Measurements from ENCODE around the gene GSN. TPM values are rescaled to one million over a fixed set of nuclear protein-coding genes. Genes with fewer than 3 reads are reported as not detected.

Gene GSN
- total RNA-seq, 2 donors from 2014 or later = 57.0 to 77.2 TPM

DNA sequence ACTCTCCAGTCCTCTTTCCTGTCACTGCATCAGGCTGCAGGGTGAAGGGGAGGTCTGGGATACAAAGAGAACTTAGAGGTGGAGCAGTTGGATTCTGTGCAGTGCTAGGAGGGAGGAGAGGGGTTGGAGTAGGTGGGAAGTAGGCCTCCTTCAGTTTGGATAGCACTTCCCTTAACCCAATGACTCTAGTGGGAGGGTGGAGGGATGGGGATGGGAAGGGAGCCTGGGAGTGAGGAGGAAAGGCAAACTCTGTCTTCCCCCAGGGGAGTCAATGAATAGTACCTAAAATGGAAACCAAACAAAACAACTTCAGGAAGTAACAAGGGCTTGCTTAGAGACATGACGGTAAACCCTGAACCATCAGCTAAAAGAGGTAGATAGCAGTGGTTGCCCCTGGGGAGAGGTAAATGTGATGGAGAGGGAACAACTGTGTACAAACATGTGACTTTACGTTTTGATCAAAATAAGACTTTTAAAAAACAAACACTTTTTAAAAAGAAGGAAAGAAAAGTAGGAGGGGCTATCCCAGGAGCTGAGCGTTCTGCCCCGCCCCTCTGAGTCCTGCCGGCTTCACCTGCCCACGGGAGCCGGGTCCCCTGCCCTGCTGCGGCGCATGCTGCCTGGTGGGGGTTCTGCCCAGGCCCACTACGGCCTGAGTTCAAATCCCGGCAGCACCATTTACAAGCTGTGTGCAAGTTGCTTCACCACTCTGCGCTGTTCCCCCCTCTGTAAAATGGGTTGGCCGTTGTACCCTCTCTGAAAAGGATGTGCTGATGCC, 30.9 kb downstream of the GSN start:
- no peak overlapping the region for H3K4me3 ChIP-seq (ENCODE audit: low read length)
- Mint-ChIP-seq H3K27me3 (ENCODE audit: insufficient read depth) (peaks cover 20% of the 10 kb centered on the region), H3K36me3 (ENCODE audit: low read depth) (peaks cover 7% of the 10 kb centered on the region), H3K9me3 (no peaks in the 10 kb centered on the region), H3K4me3 (peak overlapping the region; percentile 70), H3K27ac (peak overlapping the region; percentile 75), H3K4me1 (peaks cover 24% of the 10 kb centered on the region)
- TF ChIP-seq, protein P1, sequence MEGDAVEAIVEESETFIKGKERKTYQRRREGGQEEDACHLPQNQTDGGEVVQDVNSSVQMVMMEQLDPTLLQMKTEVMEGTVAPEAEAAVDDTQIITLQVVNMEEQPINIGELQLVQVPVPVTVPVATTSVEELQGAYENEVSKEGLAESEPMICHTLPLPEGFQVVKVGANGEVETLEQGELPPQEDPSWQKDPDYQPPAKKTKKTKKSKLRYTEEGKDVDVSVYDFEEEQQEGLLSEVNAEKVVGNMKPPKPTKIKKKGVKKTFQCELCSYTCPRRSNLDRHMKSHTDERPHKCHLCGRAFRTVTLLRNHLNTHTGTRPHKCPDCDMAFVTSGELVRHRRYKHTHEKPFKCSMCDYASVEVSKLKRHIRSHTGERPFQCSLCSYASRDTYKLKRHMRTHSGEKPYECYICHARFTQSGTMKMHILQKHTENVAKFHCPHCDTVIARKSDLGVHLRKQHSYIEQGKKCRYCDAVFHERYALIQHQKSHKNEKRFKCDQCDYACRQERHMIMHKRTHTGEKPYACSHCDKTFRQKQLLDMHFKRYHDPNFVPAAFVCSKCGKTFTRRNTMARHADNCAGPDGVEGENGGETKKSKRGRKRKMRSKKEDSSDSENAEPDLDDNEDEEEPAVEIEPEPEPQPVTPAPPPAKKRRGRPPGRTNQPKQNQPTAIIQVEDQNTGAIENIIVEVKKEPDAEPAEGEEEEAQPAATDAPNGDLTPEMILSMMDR (conservative IDR thresholded peaks at IDR 0.05) = no peak
- H3K4me1 ChIP-seq (ENCODE audit: control insufficient read depth, insufficient read depth, low read length) = peaks cover 6% of the 10 kb centered on the region
- no peak overlapping the region for H3K27ac ChIP-seq (ENCODE audit: low read depth, low read length)
- no peaks in the 10 kb centered on the region for H3K36me3 ChIP-seq (ENCODE audit: control insufficient read depth, insufficient read depth, low read length)
- no peak overlapping the region for H3K9ac ChIP-seq (ENCODE audit: extremely low read depth, low read length, poor library complexity, severe bottlenecking)
- no peaks in the 10 kb centered on the region for H3K27me3 ChIP-seq (ENCODE audit: control insufficient read depth, insufficient read depth, low read length, poor library complexity, severe bottlenecking)
- no peaks in the 10 kb centered on the region for H3K9me3 ChIP-seq (ENCODE audit: control insufficient read depth, low read length)
- 35 to 43% methylated on average over 9 to 13 of the region's 13 CpGs for WGBS, 2 experiments (ENCODE audit: insufficient coverage in 1 of 2, insufficient read length in 1 of 2)
- DNase-seq = peak; percentile 73

GRCh38 chr9:121299467-121300282, 31.7 kb downstream of the GSN start:
- Mint-ChIP-seq H3K4me1 (peaks cover 24% of the 10 kb centered on the region), H3K4me3 (peak overlapping the region; percentile 70), H3K9me3 (no peaks in the 10 kb centered on the region), H3K27me3 (ENCODE audit: insufficient read depth) (peaks cover 20% of the 10 kb centered on the region), H3K36me3 (ENCODE audit: low read depth) (peaks cover 15% of the 10 kb centered on the region), H3K27ac (peak overlapping the region; percentile 75)
- peak overlapping the region; percentile 79 for H3K4me3 ChIP-seq (ENCODE audit: low read length)
- H3K27me3 ChIP-seq (ENCODE audit: control insufficient read depth, insufficient read depth, low read length, poor library complexity, severe bottlenecking) = no peaks in the 10 kb centered on the region
- no peak overlapping the region for H3K27ac ChIP-seq (ENCODE audit: low read depth, low read length)
- WGBS, 2 experiments (ENCODE audit: insufficient coverage in 1 of 2, insufficient read length in 1 of 2) = 11 to 27% methylated on average over 23 to 74 of the region's 74 CpGs
- DNase-seq = peak; percentile 78
- no peaks in the 10 kb centered on the region for H3K36me3 ChIP-seq (ENCODE audit: control insufficient read depth, insufficient read depth, low read length)
- H3K9ac ChIP-seq (ENCODE audit: extremely low read depth, low read length, poor library complexity, severe bottlenecking) = peak overlapping the region; percentile 29
- TF ChIP-seq, protein P1 (conservative IDR thresholded peaks at IDR 0.05) = no peak
- H3K4me1 ChIP-seq (ENCODE audit: control insufficient read depth, insufficient read depth, low read length) = peaks cover 6% of the 10 kb centered on the region
- H3K9me3 ChIP-seq (ENCODE audit: control insufficient read depth, low read length) = no peaks in the 10 kb centered on the region

GRCh38 chr9:121300283-121301119, 32.5 kb downstream of the GSN start:
- H3K9me3 ChIP-seq (ENCODE audit: control insufficient read depth, low read length) = no peaks in the 10 kb centered on the region
- Mint-ChIP-seq H3K27ac (peak overlapping the region; percentile 3), H3K4me3 (peak overlapping the region; percentile 70), H3K27me3 (ENCODE audit: insufficient read depth) (peaks cover 20% of the 10 kb centered on the region), H3K36me3 (ENCODE audit: low read depth) (peaks cover 17% of the 10 kb centered on the region), H3K9me3 (no peaks in the 10 kb centered on the region), H3K4me1 (peaks cover 19% of the 10 kb centered on the region)
- no peak for DNase-seq
- no peak overlapping the region for H3K27ac ChIP-seq (ENCODE audit: low read depth, low read length)
- peaks cover 6% of the 10 kb centered on the region for H3K4me1 ChIP-seq (ENCODE audit: control insufficient read depth, insufficient read depth, low read length)
- 78 to 84% methylated on average over 5 to 13 of the region's 13 CpGs for WGBS, 2 experiments (ENCODE audit: insufficient coverage in 1 of 2, insufficient read length in 1 of 2)
- H3K9ac ChIP-seq (ENCODE audit: extremely low read depth, low read length, poor library complexity, severe bottlenecking) = peak overlapping the region; percentile 29
- no peaks in the 10 kb centered on the region for H3K27me3 ChIP-seq (ENCODE audit: control insufficient read depth, insufficient read depth, low read length, poor library complexity, severe bottlenecking)
- peak overlapping the region; percentile 79 for H3K4me3 ChIP-seq (ENCODE audit: low read length)
- TF ChIP-seq, protein P1 (conservative IDR thresholded peaks at IDR 0.05) = no peak
- H3K36me3 ChIP-seq (ENCODE audit: control insufficient read depth, insufficient read depth, low read length) = no peaks in the 10 kb centered on the region

Measured in endodermal cell (in vitro differentiated cells).